Inferior parietal cortex (tissue), 1 donor: ENCODE data around the gene TTC14.

Source experiments
- DNase-seq: peaks from one replicate; pipeline ENCODE4 v3.0.0-alpha.2; 2016; ENCODE audit errors: extremely low spot score

The TTC14 gene

GRCh38 chr3:180633722-180634121, 31.8 kb downstream of the TTC14 start:
- DNase-seq: no peak

- DNase-seq: no peak
Observed at GRCh38 chr3:180640987-180641386, 39.0 kb downstream of the TTC14 start.

- no peak for DNase-seq
Observed at GRCh38 chr3:180646187-180646790, 44.3 kb downstream of the TTC14 start.

- DNase-seq: no peak
Observed at GRCh38 chr3:180656406-180656805, 54.4 kb downstream of the TTC14 start.

- DNase-seq: no peak
Observed at GRCh38 chr3:180657094-180657493, 55.1 kb downstream of the TTC14 start.
